WI38 (cell line): Measurements from ENCODE around the gene CCDC82.

Experiments used
- H3K4me3 ChIP-seq: 2 replicates; pipeline ENCODE4 v1.5.1; 2011; ENCODE audit warnings: low read depth, mild to moderate bottlenecking, control low read depth, low read length
- CTCF ChIP-seq: IDR thresholded peaks from 2 replicates; pipeline ENCODE4 v1.5.1; 2012; ENCODE audit warnings: low read depth, mild to moderate bottlenecking, control low read depth, low read length

Gene CCDC82

GRCh38 chr11:96341211-96342013 is 48.3 kb downstream of the CCDC82 start:
- peak; percentile 42 for TF ChIP-seq CTCF
- peak overlapping the region; percentile 76 for H3K4me3 ChIP-seq

DNA sequence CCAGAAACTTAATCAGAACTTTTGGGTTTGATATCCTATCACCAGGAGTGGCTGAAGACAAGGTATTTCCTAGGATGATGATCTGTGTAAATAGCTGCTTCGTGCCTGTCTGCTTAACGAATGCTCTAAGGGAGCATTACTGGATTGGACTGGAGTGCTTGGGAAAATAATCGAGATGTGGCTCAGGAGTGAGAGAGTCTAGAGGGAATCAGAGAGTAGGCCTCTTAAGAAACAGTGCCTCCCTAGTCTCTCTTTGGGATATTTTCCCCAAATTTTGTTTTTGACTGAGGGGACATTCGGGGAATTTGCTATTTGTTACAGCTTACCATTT is 49.2 kb downstream of the CCDC82 start:
- peak overlapping the region; percentile 76 for H3K4me3 ChIP-seq
- TF ChIP-seq CTCF = no peak

GRCh38 chr11:96339706-96340554 is 49.8 kb downstream of the CCDC82 start:
- peak overlapping the region; percentile 76 for H3K4me3 ChIP-seq
- TF ChIP-seq CTCF = no peak

- no peak for TF ChIP-seq CTCF
Measured at GRCh38 chr11:96338910-96339705, 50.6 kb downstream of the CCDC82 start.

GRCh38 chr11:96337541-96338431 is 51.9 kb downstream of the CCDC82 start:
- TF ChIP-seq CTCF = no peak
- H3K4me3 ChIP-seq = no peak overlapping the region; the same call in 1 of the 2 replicates

More at GRCh38 chr11:96338910-96339705, 50.6 kb downstream of the CCDC82 start:
- H3K4me3 ChIP-seq = peak overlapping the region; percentile 76

- TF ChIP-seq CTCF = no peak
- H3K4me3 ChIP-seq = no peak overlapping the region
Measured at GRCh38 chr11:96335388-96335787, 54.3 kb downstream of the CCDC82 start.
